Measurements from ENCODE around the gene CAPZB.
A peak's percentile ranks its signal among the peaks of the same experiment; 100 is the strongest.

The CAPZB gene

GRCh38 chr1:19401535-19401889 is 83.8 kb downstream of the CAPZB start:
- H3K4me1 ChIP-seq (ENCODE audit: insufficient read depth, low read length), result peaks cover 40% of the 10 kb centered on the region
- H3K9me3 ChIP-seq (ENCODE audit: insufficient read depth, low read depth, low read length), result no peaks in the 10 kb centered on the region
- no peaks in the 10 kb centered on the region for H3K27me3 ChIP-seq (ENCODE audit: insufficient read depth, low read length)
- peak overlapping the region; percentile 72; the same call in 1 of the 2 replicates for H3K27ac ChIP-seq (ENCODE audit: low read depth, low read length)
- no peak overlapping the region for H3K4me3 ChIP-seq (ENCODE audit: low read length)
- no peak overlapping the region for H3K9ac ChIP-seq (ENCODE audit: low read depth, low read length)
- no peaks in the 10 kb centered on the region; the same call in 1 of the 2 replicates for H3K36me3 ChIP-seq (ENCODE audit: insufficient read depth, low read length)
- 70% methylated on average over 3 of the region's 3 CpGs for WGBS

- no peak overlapping the region for H3K4me3 ChIP-seq (ENCODE audit: low read length)
Observed at GRCh38 chr1:19400875-19401534, 84.3 kb downstream of the CAPZB start.

GRCh38 chr1:19400192-19400611 is 85.1 kb downstream of the CAPZB start:
- no peak overlapping the region; the same call in 1 of the 2 replicates for H3K27ac ChIP-seq (ENCODE audit: low read depth, low read length)
- H3K36me3 ChIP-seq (ENCODE audit: insufficient read depth, low read length), result no peaks in the 10 kb centered on the region; the same call in none of the 2 replicates
- H3K4me1 ChIP-seq (ENCODE audit: insufficient read depth, low read length), result peaks cover 32% of the 10 kb centered on the region
- H3K9ac ChIP-seq (ENCODE audit: low read depth, low read length), result no peak overlapping the region
- WGBS, result 90% methylated on average over 11 of the region's 11 CpGs
- no peak overlapping the region for H3K4me3 ChIP-seq (ENCODE audit: low read length)
- no peaks in the 10 kb centered on the region for H3K9me3 ChIP-seq (ENCODE audit: insufficient read depth, low read depth, low read length)
- H3K27me3 ChIP-seq (ENCODE audit: insufficient read depth, low read length), result no peaks in the 10 kb centered on the region

More at GRCh38 chr1:19400875-19401534, 84.3 kb downstream of the CAPZB start:
- H3K9ac ChIP-seq (ENCODE audit: low read depth, low read length), result no peak overlapping the region
- no peaks in the 10 kb centered on the region; the same call in none of the 2 replicates for H3K36me3 ChIP-seq (ENCODE audit: insufficient read depth, low read length)
- 66% methylated on average over 7 of the region's 7 CpGs for WGBS
- no peaks in the 10 kb centered on the region for H3K9me3 ChIP-seq (ENCODE audit: insufficient read depth, low read depth, low read length)
- H3K4me1 ChIP-seq (ENCODE audit: insufficient read depth, low read length), result peaks cover 35% of the 10 kb centered on the region
- H3K27me3 ChIP-seq (ENCODE audit: insufficient read depth, low read length), result no peaks in the 10 kb centered on the region
- peak overlapping the region; percentile 72; the same call in 1 of the 2 replicates for H3K27ac ChIP-seq (ENCODE audit: low read depth, low read length)

GRCh38 chr1:19398309-19398760 is 87.0 kb downstream of the CAPZB start:
- H3K27ac ChIP-seq (ENCODE audit: low read depth, low read length), result no peak overlapping the region
- 92% methylated on average over 9 of the region's 9 CpGs for WGBS
- H3K4me1 ChIP-seq (ENCODE audit: insufficient read depth, low read length), result peaks cover 30% of the 10 kb centered on the region
- H3K27me3 ChIP-seq (ENCODE audit: insufficient read depth, low read length), result no peaks in the 10 kb centered on the region
- H3K9me3 ChIP-seq (ENCODE audit: insufficient read depth, low read depth, low read length), result no peaks in the 10 kb centered on the region
- H3K36me3 ChIP-seq (ENCODE audit: insufficient read depth, low read length), result no peaks in the 10 kb centered on the region; the same call in none of the 2 replicates
- H3K9ac ChIP-seq (ENCODE audit: low read depth, low read length), result no peak overlapping the region
- H3K4me3 ChIP-seq (ENCODE audit: low read length), result no peak overlapping the region

GRCh38 chr1:19397217-19397945 is 88.0 kb downstream of the CAPZB start:
- Histone ChIP-seq H3K4me3 (ENCODE audit: low read length) (no peak overlapping the region), H3K4me1 (ENCODE audit: insufficient read depth, low read length) (peaks cover 28% of the 10 kb centered on the region), H3K27ac (ENCODE audit: low read depth, low read length) (no peak overlapping the region), H3K9ac (ENCODE audit: low read depth, low read length) (no peak overlapping the region), H3K36me3 (ENCODE audit: insufficient read depth, low read length) (no peaks in the 10 kb centered on the region; the same call in none of the 2 replicates), H3K27me3 (ENCODE audit: insufficient read depth, low read length) (no peaks in the 10 kb centered on the region), H3K9me3 (ENCODE audit: insufficient read depth, low read depth, low read length) (no peaks in the 10 kb centered on the region)
- 91% methylated on average over 13 of the region's 13 CpGs for WGBS

- WGBS, result 93% methylated on average over 13 of the region's 13 CpGs
- Histone ChIP-seq H3K27ac (ENCODE audit: low read depth, low read length) (no peak overlapping the region), H3K4me1 (ENCODE audit: insufficient read depth, low read length) (peaks cover 17% of the 10 kb centered on the region), H3K9ac (ENCODE audit: low read depth, low read length) (no peak overlapping the region), H3K4me3 (ENCODE audit: low read length) (no peak overlapping the region), H3K9me3 (ENCODE audit: insufficient read depth, low read depth, low read length) (no peaks in the 10 kb centered on the region), H3K36me3 (ENCODE audit: insufficient read depth, low read length) (no peaks in the 10 kb centered on the region; the same call in none of the 2 replicates), H3K27me3 (ENCODE audit: insufficient read depth, low read length) (no peaks in the 10 kb centered on the region)
Observed at GRCh38 chr1:19396280-19396679, 89.1 kb downstream of the CAPZB start.

GRCh38 chr1:19395678-19396192 is 89.6 kb downstream of the CAPZB start:
- Histone ChIP-seq H3K9me3 (ENCODE audit: insufficient read depth, low read depth, low read length) (no peaks in the 10 kb centered on the region), H3K36me3 (ENCODE audit: insufficient read depth, low read length) (no peaks in the 10 kb centered on the region; the same call in none of the 2 replicates), H3K9ac (ENCODE audit: low read depth, low read length) (no peak overlapping the region), H3K4me1 (ENCODE audit: insufficient read depth, low read length) (peaks cover 13% of the 10 kb centered on the region), H3K27me3 (ENCODE audit: insufficient read depth, low read length) (no peaks in the 10 kb centered on the region), H3K27ac (ENCODE audit: low read depth, low read length) (peak overlapping the region; percentile 28; the same call in 1 of the 2 replicates), H3K4me3 (ENCODE audit: low read length) (no peak overlapping the region)
- WGBS, result 83% methylated on average over 16 of the region's 16 CpGs

GRCh38 chr1:19393046-19393445 is 92.3 kb downstream of the CAPZB start:
- peaks cover 5% of the 10 kb centered on the region; the same call in 1 of the 2 replicates for H3K4me1 ChIP-seq (ENCODE audit: insufficient read depth, low read length)
- whole genome bisulfite sequencing, result 92% methylated on average over 14 of the region's 14 CpGs

GRCh38 chr1:19392221-19392620 is 93.1 kb downstream of the CAPZB start:
- Histone ChIP-seq H3K4me3 (ENCODE audit: low read length) (no peak overlapping the region), H3K36me3 (ENCODE audit: insufficient read depth, low read length) (peaks cover 3% of the 10 kb centered on the region; the same call in 1 of the 2 replicates), H3K9me3 (ENCODE audit: insufficient read depth, low read depth, low read length) (no peaks in the 10 kb centered on the region), H3K27ac (ENCODE audit: low read depth, low read length) (no peak overlapping the region), H3K9ac (ENCODE audit: low read depth, low read length) (no peak overlapping the region), H3K27me3 (ENCODE audit: insufficient read depth, low read length) (no peaks in the 10 kb centered on the region), H3K4me1 (ENCODE audit: insufficient read depth, low read length) (peaks cover 5% of the 10 kb centered on the region; the same call in 1 of the 2 replicates)
- 92% methylated on average over 5 of the region's 9 CpGs for WGBS

More at GRCh38 chr1:19393046-19393445, 92.3 kb downstream of the CAPZB start:
- Histone ChIP-seq H3K9ac (ENCODE audit: low read depth, low read length) (no peak overlapping the region), H3K4me3 (ENCODE audit: low read length) (no peak overlapping the region), H3K27ac (ENCODE audit: low read depth, low read length) (no peak overlapping the region), H3K36me3 (ENCODE audit: insufficient read depth, low read length) (peaks cover 3% of the 10 kb centered on the region; the same call in 1 of the 2 replicates), H3K27me3 (ENCODE audit: insufficient read depth, low read length) (no peaks in the 10 kb centered on the region), H3K9me3 (ENCODE audit: insufficient read depth, low read depth, low read length) (no peaks in the 10 kb centered on the region)

- H3K4me1 ChIP-seq (ENCODE audit: insufficient read depth, low read length), result peaks cover 5% of the 10 kb centered on the region; the same call in 1 of the 2 replicates
- H3K4me3 ChIP-seq (ENCODE audit: low read length), result no peak overlapping the region
- 84% methylated on average over 10 of the region's 10 CpGs for WGBS
- peaks cover 3% of the 10 kb centered on the region; the same call in 1 of the 2 replicates for H3K36me3 ChIP-seq (ENCODE audit: insufficient read depth, low read length)
- no peaks in the 10 kb centered on the region for H3K27me3 ChIP-seq (ENCODE audit: insufficient read depth, low read length)
- H3K9ac ChIP-seq (ENCODE audit: low read depth, low read length), result no peak overlapping the region
- H3K9me3 ChIP-seq (ENCODE audit: insufficient read depth, low read depth, low read length), result no peaks in the 10 kb centered on the region
- H3K27ac ChIP-seq (ENCODE audit: low read depth, low read length), result no peak overlapping the region
Observed at GRCh38 chr1:19391596-19391981, 93.8 kb downstream of the CAPZB start.
